K562 (cell line): Measurements from ENCODE around the gene SLC12A9. TPM values are rescaled to one million over a fixed set of nuclear protein-coding genes. Genes with fewer than 3 reads are reported as not detected.

Experiments
- ATAC-seq: fragments of 200-7000 bp; cut with Tn5 transposase; 3 replicates; pipeline ENCODE4 v1.9.1; 2020; ENCODE audit warnings: moderate library complexity
- BruUV-seq: library from RNA; stranded (reverse); fragments of 400-500 nt; replicated peaks from 2 replicates; lab custom pipeline; 2021; lab: Mats Ljungman, UMichigan
- CTCF ChIA-PET: fragments of 300-600 bp; formaldehyde crosslinking; extraction: SDS; loops from one replicate; lab custom pipeline; 2021; ENCODE audit warnings: low intra/inter-chr PET ratio; lab: Yijun Ruan, JAX
- POLR2A ChIA-PET: fragments of 300-600, 350-650 bp; sonication (Branson Sonifier 250); formaldehyde crosslinking; extraction: SDS; loops from one replicate; lab custom pipeline; 2021; ENCODE audit warnings: antibody characterized with exemption, inconsistent platforms; lab: Yijun Ruan, JAX
- DNase-seq, 4 experiments: peaks; one replicate each; pipeline versions ENCODE4 v3.0.0 to v3.0.0-alpha.2; 2011 to 2018; ENCODE audit warnings: low spot score in 3 of 4, mixed read lengths in 3 of 4; ENCODE audit errors: extremely low read depth in 1 of 4
- FAIRE-seq: peaks from 2 replicates; lab custom pipeline; 2011; peaks lifted over from hg19 to GRCh38; lab: Jason Lieb, UNC
- H2AFZ ChIP-seq: 2 replicates; pipeline ENCODE4 v1.6.0; 2011; ENCODE audit warnings: low read depth, low read length, control low read depth, inconsistent platforms
- H3K27ac ChIP-seq: fragments of 200-600 bp; 3 replicates; pipeline ENCODE4 v1.8.0; 2011; ENCODE audit warnings: low read depth, mild to moderate bottlenecking, control low read depth, inconsistent platforms, low read length, moderate library complexity, mixed read lengths; ENCODE audit errors: extremely low read depth
- H3K27me3 ChIP-seq, 2 experiments: fragments of 300-600 bp in 1 of 2; 2 replicates in 1 of 2; 3 replicates in 1 of 2; pipeline versions ENCODE4 v1.6.0 to v1.8.0; 2011; ENCODE audit warnings: inconsistent platforms in 2 of 2, low read length in 2 of 2, mild to moderate bottlenecking in 1 of 2, mixed read lengths in 1 of 2, moderate library complexity in 1 of 2; ENCODE audit not compliant: control insufficient read depth in 2 of 2, insufficient read depth in 2 of 2
- H3K36me3 ChIP-seq: fragments of 300-600 bp; 3 replicates; pipeline ENCODE4 v1.8.0; 2011; ENCODE audit warnings: mild to moderate bottlenecking, low read length, inconsistent platforms; ENCODE audit not compliant: control insufficient read depth, insufficient read depth
- H3K4me1 ChIP-seq, 2 experiments: fragments of 200-600 bp in 1 of 2; replicated peaks in 1 of 2; 2 replicates in 1 of 2; 3 replicates in 1 of 2; pipeline versions ENCODE4 v1.5.1 to v1.8.0; 2011; ENCODE audit warnings: inconsistent platforms in 2 of 2, low read length in 2 of 2, mild to moderate bottlenecking in 1 of 2, mixed read lengths in 1 of 2, moderate library complexity in 1 of 2; ENCODE audit not compliant: control insufficient read depth in 2 of 2, insufficient read depth in 2 of 2
- H3K4me2 ChIP-seq: 2 replicates; pipeline ENCODE4 v1.6.1; 2011; ENCODE audit warnings: low read length, control low read depth, inconsistent platforms, mixed read lengths; ENCODE audit not compliant: insufficient read depth
- H3K4me3 ChIP-seq: fragments of 200-600 bp; sonication (generic), shearing (Covaris generic); 2 replicates; pipeline ENCODE4 v1.5.1; 2016; ENCODE audit warnings: control low read depth, inconsistent platforms
- H3K79me2 ChIP-seq: fragments of 200-600 bp; 3 replicates; pipeline ENCODE4 v1.8.0; 2011; ENCODE audit warnings: low read length, inconsistent platforms; ENCODE audit not compliant: control insufficient read depth, insufficient read depth
- H3K9ac ChIP-seq, 2 experiments: 2 replicates each; pipeline versions ENCODE4 v1.6.0 to v1.6.1; 2011; ENCODE audit warnings: low read depth in 2 of 2, low read length in 2 of 2, control low read depth in 1 of 2, inconsistent platforms in 1 of 2, mild to moderate bottlenecking in 1 of 2, mixed read lengths in 1 of 2; ENCODE audit not compliant: insufficient read depth in 1 of 2
- H3K9me1 ChIP-seq: one replicate; pipeline ENCODE4 v1.6.0; 2011; ENCODE audit warnings: inconsistent platforms, mild to moderate bottlenecking, low read length, moderate library complexity; ENCODE audit not compliant: control insufficient read depth, insufficient read depth
- H3K9me3 ChIP-seq: replicated peaks from 2 replicates; pipeline ENCODE4 v1.5.1; 2011; ENCODE audit warnings: low read depth, low read length, inconsistent platforms; ENCODE audit not compliant: control insufficient read depth, insufficient read depth
- H4K20me1 ChIP-seq: replicated peaks from 2 replicates; pipeline ENCODE4 v1.6.1; 2011; ENCODE audit warnings: low read length, inconsistent platforms, mixed read lengths; ENCODE audit not compliant: control insufficient read depth, insufficient read depth
- BACH1 ChIP-seq: fragments of 200-800 bp; sonication (Bioruptor generic); IDR thresholded peaks from 2 replicates; pipeline ENCODE4 v1.6.1; 2016; ENCODE audit warnings: missing genetic modification characterization, missing compliant biosample characterization
- BRD4 ChIP-seq: fragments of 200-600 bp; sonication (generic); IDR thresholded peaks from 2 replicates; pipeline ENCODE4 v1.6.1; 2017; ENCODE audit warnings: inconsistent platforms
- E2F6 ChIP-seq, 2 experiments: IDR thresholded peaks; 2 replicates each; pipeline ENCODE4 v1.6.1; 2011; ENCODE audit warnings: borderline replicate concordance in 1 of 2, control low read depth in 1 of 2, low read depth in 1 of 2, low read length in 1 of 2, mild to moderate bottlenecking in 1 of 2, mixed read lengths in 1 of 2, moderate library complexity in 1 of 2; ENCODE audit not compliant: insufficient read depth in 1 of 2, insufficient read length in 1 of 2, poor library complexity in 1 of 2, severe bottlenecking in 1 of 2; ENCODE audit errors: extremely low read depth in 1 of 2
- GTF3C2 ChIP-seq: IDR thresholded peaks from 3 replicates; pipeline ENCODE4 v1.6.1; 2011; ENCODE audit warnings: borderline replicate concordance, mild to moderate bottlenecking, moderate library complexity; ENCODE audit not compliant: insufficient read length; ENCODE audit errors: extremely low read depth
- HBP1 ChIP-seq: fragments of 450-650 bp; formaldehyde crosslinking; IDR thresholded peaks from 2 replicates; pipeline ENCODE4 v1.4.0; 2022; ENCODE audit warnings: missing genetic modification characterization
- MAFF ChIP-seq: IDR thresholded peaks from 2 replicates; pipeline ENCODE4 v1.6.1; 2012; ENCODE audit warnings: low read length, improper control_type of control experiment
- NFATC3 ChIP-seq: fragments of 450-650 bp; IDR thresholded peaks from 2 replicates; pipeline ENCODE4 v1.6.1; 2017; ENCODE audit warnings: mild to moderate bottlenecking
- POLR2G ChIP-seq: fragments of 200-400 bp; formaldehyde crosslinking; IDR thresholded peaks from 2 replicates; pipeline ENCODE4 v1.6.1; 2017; ENCODE audit warnings: low read depth, mild to moderate bottlenecking, antibody characterized with exemption, low read length, moderate library complexity
- RBFOX2 ChIP-seq: fragments of 200-400 bp; formaldehyde crosslinking; IDR thresholded peaks from 2 replicates; pipeline ENCODE4 v1.6.1; 2017; ENCODE audit warnings: low read depth, mild to moderate bottlenecking, low read length, moderate library complexity
- STAT6 ChIP-seq: sonication (generic); formaldehyde crosslinking; IDR thresholded peaks from 2 replicates; pipeline ENCODE4 v1.8.1; 2023; ENCODE audit warnings: mild to moderate bottlenecking, missing genetic modification reagents
- TRIM28 ChIP-seq: fragments of 450-650 bp; IDR thresholded peaks from 2 replicates; pipeline ENCODE4 v1.6.1; 2017
- ZNF316 ChIP-seq: fragments of 450-650 bp; IDR thresholded peaks from 2 replicates; pipeline ENCODE4 v1.6.1; 2016
- WGBS: fragments of 100-300 bp; shearing (Covaris generic); methylation state at CpG from one replicate; pipeline ENCODE4 v1.1.6; 2016; ENCODE audit warnings: low coverage, mixed read lengths; ENCODE audit not compliant: insufficient coverage; ENCODE audit errors: missing lambda C conversion rate; 5-methylcytosine and 5-hydroxymethylcytosine counted together
- in situ Hi-C: fragments of 300-500 bp; cut with MboI; formaldehyde crosslinking; loops from 4 replicates; pipeline ENCODE4 v1.15.0; 2018; ENCODE audit warnings: inconsistent platforms, mixed read lengths
- intact Hi-C: fragments of 100-400 bp; cut with micrococcal nuclease; formaldehyde crosslinking; loops from 2 replicates; pipeline ENCODE4 v1.14.2; 2022
- polyA plus RNA-seq, 8 experiments: library from polyadenylated mRNA; depleted of rRNA in 4 of 8; stranded (reverse) in 5 of 8; unstranded in 3 of 8; fragments of >200 nt; fragmentation: Nextera tagmentation in 2 of 8; fragmentation: Illumina TruSeq in 1 of 8; extraction: Ambion mirVana in 2 of 8; extraction: Trizol in 1 of 8; gene quantifications; 2 replicates each; pipeline versions ENCODE4 v1.2.1 to v1.2.3, GENCODE V29; 2011 to 2014; ENCODE audit warnings: inconsistent platforms in 1 of 8, missing spikeins in 1 of 8
- total RNA-seq, 7 experiments: library from RNA; depleted of rRNA in 6 of 7; stranded (reverse); fragments of >200 nt in 6 of 7; fragmentation: Illumina TruSeq in 2 of 7; extraction: Trizol in 2 of 7; gene quantifications; 2 replicates each; pipeline versions ENCODE4 v1.2.1 to v1.2.3, GENCODE V29; 2011 to 2021; ENCODE audit warnings: low replicate concordance in 1 of 7

The SLC12A9 gene
- total and polyA plus RNA-seq, 9 of the 15 experiments (the other 6 are each of a cell fraction or from before 2014, with no cell fraction given) = 0.06 to 20.2 (median 10.7) TPM

- intact Hi-C loops (loop anchor here (5.0 kb wide), 1 partner anchor 98 kb away; the partner anchor contains the start of gene POP7), in situ Hi-C loops (no loop called here)
- CTCF ChIA-PET = no interaction called here
- BruUV-seq = no TSS peak
- Histone ChIP-seq H3K79me2 (no peaks in the 10 kb centered on the region), H3K4me3 (no peak overlapping the region), H3K36me3 (peaks cover 72% of the 10 kb centered on the region), H4K20me1 (no peaks in the 10 kb centered on the region), H3K4me2 (no peak overlapping the region), H3K9me3 (no peaks in the 10 kb centered on the region), H2AFZ (no peak overlapping the region), H3K9me1 (no peaks in the 10 kb centered on the region), H3K27me3 (no peaks in the 10 kb centered on the region), H3K9ac (peak overlapping the region in 1 of 2 experiments; percentile 24; a peak in 2 of 4 replicates), H3K4me1 (peaks cover 42 to 59% of the 10 kb centered on the region in 2 experiments), H3K27ac (no peak overlapping the region)
- WGBS = 81% methylated on average over 21 of the region's 22 CpGs
- POLR2A ChIA-PET = interaction anchor here (0.6 to 2.3 kb wide), 9 partner anchors 8 to 70 kb away, joined by 3 to 7 read pairs (median 4); partner anchors contain the start of genes SLC12A9 and SRRT
- peak; percentile 24; the same call in 1 of the 2 replicates for TF ChIP-seq ZNF316
- no peak for TF ChIP-seq MAFF
- TF ChIP-seq POLR2G = peak; percentile 39; the same call in 1 of the 2 replicates
- no peak for TF ChIP-seq GTF3C2
- peak; percentile 48; the same call in 1 of the 2 replicates for TF ChIP-seq RBFOX2
- no peak for TF ChIP-seq TRIM28
- no peak for TF ChIP-seq BRD4
- no peak for TF ChIP-seq STAT6 (CRISPR knock-in tag)
- TF ChIP-seq NFATC3 = no peak
- no peak for TF ChIP-seq HBP1 (CRISPR knock-in tag)
- peak in 1 of 2 experiments; percentile 8 for TF ChIP-seq E2F6 (IDR thresholded peaks at IDR 0.05; ENCODE audit: borderline replicate concordance in 1 of 2, extremely low read depth in 1 of 2, insufficient read depth in 1 of 2, insufficient read length in 1 of 2, low read depth in 1 of 2, low read length in 1 of 2, poor library complexity in 1 of 2, severe bottlenecking in 1 of 2)
- TF ChIP-seq BACH1 = no peak
- FAIRE-seq (no peak), ATAC-seq (no peak), DNase-seq (peak in 1 of 4 experiments; percentile 20)
These were observed 47.7 kb upstream of the SLC12A9 start for GRCh38 chr7:100804681-100805431.
